Fibroblast of the aortic adventitia (primary cell): Measurements from ENCODE around the gene PSME1. TPM values are rescaled to one million over a fixed set of nuclear protein-coding genes. Genes with fewer than 3 reads are reported as not detected.

Experiments
- DNase-seq: peaks from one replicate; pipeline ENCODE4 v3.0.0-alpha.2; 2010; ENCODE audit warnings: low read depth
- H3K4me3 ChIP-seq: 2 replicates; pipeline ENCODE4 v1.5.1; 2011; ENCODE audit warnings: low read depth, mild to moderate bottlenecking, control low read depth, low read length, moderate library complexity
- CTCF ChIP-seq: IDR thresholded peaks from 2 replicates; pipeline ENCODE4 v1.5.1; 2011; ENCODE audit warnings: mild to moderate bottlenecking, low read length, control low read depth, inconsistent platforms; ENCODE audit not compliant: insufficient read depth
- total RNA-seq: library from RNA; depleted of rRNA; stranded (reverse); fragments of >200 nt; gene quantifications from 2 replicates; pipeline ENCODE4 v1.2.3, GENCODE V29; 2012; ENCODE audit warnings: low replicate concordance

PSME1 gene
- total RNA-seq, 1 donor, result 84.8 TPM

DNA sequence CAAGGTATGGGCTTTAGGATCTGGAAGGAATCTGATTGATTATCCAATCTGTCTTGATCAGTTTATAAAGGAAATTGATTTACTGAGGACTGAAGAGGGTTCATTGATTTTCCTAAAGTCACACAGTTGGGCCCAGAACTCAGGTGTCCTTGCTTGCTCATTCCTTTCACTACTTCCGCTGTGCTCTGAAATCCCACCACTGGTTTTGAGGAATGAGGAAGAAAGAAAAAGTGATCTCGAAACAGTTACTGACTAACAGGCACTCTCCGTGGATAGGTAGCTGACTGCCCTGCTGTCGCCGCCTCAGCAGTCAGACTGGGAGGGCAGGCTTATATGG is 5.6 kb upstream of the PSME1 start, which contains the start of gene FITM1:
TSS of gene FITM1 (plus strand) at position 280 of the 337 bp plus-strand sequence. CDS start 905 bp downstream, outside the sequence.
- DNase-seq, result no peak
- H3K4me3 ChIP-seq, result no peak within 1 kb of the TSS
- no peak for TF ChIP-seq CTCF

DNA sequence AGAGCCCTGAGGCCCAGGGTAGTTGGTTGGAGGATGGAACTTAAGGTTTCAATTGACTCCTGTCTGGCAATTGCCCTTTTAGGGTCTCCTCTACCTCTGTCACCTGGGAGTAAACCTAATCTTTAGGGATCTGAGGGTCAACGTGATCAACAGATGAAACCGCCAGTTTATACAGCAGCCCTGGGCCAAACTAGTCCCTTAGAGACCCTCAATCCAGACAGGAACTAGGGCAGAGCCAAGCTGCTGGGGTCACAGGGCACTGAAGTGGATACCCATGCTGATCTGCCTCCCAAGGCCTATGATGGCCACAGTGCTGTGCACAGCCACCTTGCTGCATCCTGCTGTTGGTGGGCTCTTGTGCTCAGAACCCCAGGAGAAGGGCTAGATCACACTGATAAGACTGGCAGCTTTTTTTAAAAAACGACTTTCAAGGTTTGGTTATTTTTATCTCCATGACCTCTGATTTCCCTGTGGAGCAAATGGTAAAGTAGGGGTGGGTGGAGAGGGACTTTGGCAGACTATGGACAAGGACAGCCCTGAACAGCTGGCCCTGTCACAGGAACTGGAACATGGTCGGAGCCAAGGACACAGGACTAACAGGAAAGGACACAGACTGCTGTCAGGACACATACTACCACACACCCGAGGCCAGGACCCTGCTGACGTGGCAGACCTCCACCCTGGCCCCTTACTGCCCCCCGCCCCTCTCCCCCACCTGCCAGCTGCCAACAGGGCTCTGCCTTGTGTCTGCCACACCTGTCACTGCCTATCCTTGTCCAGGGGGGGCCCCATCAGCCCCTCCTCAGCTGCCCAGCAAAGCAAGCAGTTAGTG is 5.1 kb upstream of the PSME1 start:
- no peak for DNase-seq
- no peak overlapping the region for H3K4me3 ChIP-seq
- TF ChIP-seq CTCF, result no peak

- DNase-seq, result no peak
- no peak overlapping the region for H3K4me3 ChIP-seq
- no peak for TF ChIP-seq CTCF
These were observed 4.4 kb upstream of the PSME1 start for GRCh38 chr14:24131549-24131966.

- no peak for DNase-seq
- TF ChIP-seq CTCF, result no peak
- no peak overlapping the region for H3K4me3 ChIP-seq
These were observed 3.8 kb upstream of the PSME1 start for GRCh38 chr14:24132061-24132685.

GRCh38 chr14:24132976-24133375 is 3.0 kb upstream of the PSME1 start:
- no peak for DNase-seq
- no peak for TF ChIP-seq CTCF
- no peak overlapping the region for H3K4me3 ChIP-seq

GRCh38 chr14:24133735-24134134 is 2.3 kb upstream of the PSME1 start:
- no peak overlapping the region for H3K4me3 ChIP-seq
- no peak for TF ChIP-seq CTCF
- DNase-seq, result no peak
